ENCODE data around the gene ATP6V1G2.
"Not testable (repeated sequence)": the region's sequence is repeated elsewhere in the genome, so short reads cannot be mapped to it uniquely, and the experiment has no call there.

Gene ATP6V1G2

GRCh38 chr6:31568537-31568961 is 22.1 kb upstream of the ATP6V1G2 start:
- H3K36me3 Mint-ChIP-seq = peaks cover 8% of the 10 kb centered on the region
- no peaks in the 10 kb centered on the region for H3K27me3 Mint-ChIP-seq
- H3K27ac Mint-ChIP-seq = peak overlapping the region; percentile 99
- H3K4me1 Mint-ChIP-seq (ENCODE audit: low read depth) = peaks cover 77% of the 10 kb centered on the region
- no peaks in the 10 kb centered on the region for H3K9me3 Mint-ChIP-seq (ENCODE audit: low read depth)
- peak overlapping the region; percentile 81 for H3K4me3 Mint-ChIP-seq

- no peaks in the 10 kb centered on the region for H3K27me3 Mint-ChIP-seq
- H3K27ac Mint-ChIP-seq = peak overlapping the region; percentile 99
- peak overlapping the region; percentile 81 for H3K4me3 Mint-ChIP-seq
- peaks cover 78% of the 10 kb centered on the region for H3K4me1 Mint-ChIP-seq (ENCODE audit: low read depth)
- no peaks in the 10 kb centered on the region for H3K9me3 Mint-ChIP-seq (ENCODE audit: low read depth)
- H3K36me3 Mint-ChIP-seq = peaks cover 10% of the 10 kb centered on the region
Observed at GRCh38 chr6:31567531-31568370, 21.3 kb upstream of the ATP6V1G2 start.

- no peaks in the 10 kb centered on the region for H3K9me3 Mint-ChIP-seq (ENCODE audit: low read depth)
- H3K27ac Mint-ChIP-seq = peak overlapping the region; percentile 97
- peak overlapping the region; percentile 80 for H3K4me3 Mint-ChIP-seq
- H3K36me3 Mint-ChIP-seq = peaks cover 23% of the 10 kb centered on the region
- no peaks in the 10 kb centered on the region for H3K27me3 Mint-ChIP-seq
- peaks cover 89% of the 10 kb centered on the region for H3K4me1 Mint-ChIP-seq (ENCODE audit: low read depth)
Observed at GRCh38 chr6:31560697-31561058, 14.3 kb upstream of the ATP6V1G2 start.

GRCh38 chr6:31559958-31560696 is 13.7 kb upstream of the ATP6V1G2 start:
- Mint-ChIP-seq H3K27ac (peak overlapping the region; percentile 97), H3K4me1 (ENCODE audit: low read depth) (peaks cover 84% of the 10 kb centered on the region), H3K4me3 (peak overlapping the region; percentile 80), H3K27me3 (no peaks in the 10 kb centered on the region), H3K9me3 (ENCODE audit: low read depth) (no peaks in the 10 kb centered on the region), H3K36me3 (peaks cover 23% of the 10 kb centered on the region)

GRCh38 chr6:31559606-31559957 is 13.2 kb upstream of the ATP6V1G2 start:
- Mint-ChIP-seq H3K9me3 (ENCODE audit: low read depth) (no peaks in the 10 kb centered on the region), H3K4me1 (ENCODE audit: low read depth) (peaks cover 83% of the 10 kb centered on the region), H3K36me3 (peaks cover 20% of the 10 kb centered on the region), H3K27ac (peak overlapping the region; percentile 97), H3K27me3 (no peaks in the 10 kb centered on the region), H3K4me3 (peak overlapping the region; percentile 80)

GRCh38 chr6:31558631-31559500 is 12.5 kb upstream of the ATP6V1G2 start:
- peaks cover 19% of the 10 kb centered on the region for H3K36me3 Mint-ChIP-seq
- H3K27me3 Mint-ChIP-seq = no peaks in the 10 kb centered on the region
- H3K4me3 Mint-ChIP-seq = peak overlapping the region; percentile 80
- H3K27ac Mint-ChIP-seq = peak overlapping the region; percentile 97
- peaks cover 84% of the 10 kb centered on the region for H3K4me1 Mint-ChIP-seq (ENCODE audit: low read depth)
- no peaks in the 10 kb centered on the region for H3K9me3 Mint-ChIP-seq (ENCODE audit: low read depth)

GRCh38 chr6:31558318-31558625 is 11.9 kb upstream of the ATP6V1G2 start:
- H3K27ac Mint-ChIP-seq = peak overlapping the region; percentile 97
- peaks cover 16% of the 10 kb centered on the region for H3K36me3 Mint-ChIP-seq

GRCh38 chr6:31557443-31558317 is 11.3 kb upstream of the ATP6V1G2 start:
- peaks cover 72% of the 10 kb centered on the region for H3K4me1 Mint-ChIP-seq (ENCODE audit: low read depth)
- H3K9me3 Mint-ChIP-seq (ENCODE audit: low read depth) = no peaks in the 10 kb centered on the region
- H3K27me3 Mint-ChIP-seq = no peaks in the 10 kb centered on the region
- peaks cover 14% of the 10 kb centered on the region for H3K36me3 Mint-ChIP-seq
- H3K27ac Mint-ChIP-seq = peak overlapping the region; percentile 97
- H3K4me3 Mint-ChIP-seq = peak overlapping the region; percentile 63

More at GRCh38 chr6:31558318-31558625, 11.9 kb upstream of the ATP6V1G2 start:
- peak overlapping the region; percentile 80 for H3K4me3 Mint-ChIP-seq
- H3K9me3 Mint-ChIP-seq (ENCODE audit: low read depth) = no peaks in the 10 kb centered on the region
- no peaks in the 10 kb centered on the region for H3K27me3 Mint-ChIP-seq
- H3K4me1 Mint-ChIP-seq (ENCODE audit: low read depth) = peaks cover 78% of the 10 kb centered on the region

GRCh38 chr6:31556307-31556706 is 9.9 kb upstream of the ATP6V1G2 start:
- Mint-ChIP-seq H3K4me3 (no peak overlapping the region), H3K4me1 (ENCODE audit: low read depth) (peaks cover 63% of the 10 kb centered on the region), H3K36me3 (peaks cover 8% of the 10 kb centered on the region), H3K27ac (peak overlapping the region; percentile 72), H3K27me3 (no peaks in the 10 kb centered on the region), H3K9me3 (ENCODE audit: low read depth) (no peaks in the 10 kb centered on the region)

- peak overlapping the region; percentile 52 for H3K4me3 Mint-ChIP-seq
- H3K27ac Mint-ChIP-seq = peak overlapping the region; percentile 83
- H3K27me3 Mint-ChIP-seq; H3K9me3 Mint-ChIP-seq (ENCODE audit: low read depth); H3K36me3 Mint-ChIP-seq: not testable (repeated sequence)
- H3K4me1 Mint-ChIP-seq (ENCODE audit: low read depth) = peaks cover 43% of the 10 kb centered on the region
Observed at GRCh38 chr6:31551371-31551770, 5.0 kb upstream of the ATP6V1G2 start.

- peak overlapping the region; percentile 54 for H3K27ac Mint-ChIP-seq
- H3K27me3 Mint-ChIP-seq = no peaks in the 10 kb centered on the region
- H3K4me3 Mint-ChIP-seq = peak overlapping the region; percentile 31
- no peaks in the 10 kb centered on the region for H3K9me3 Mint-ChIP-seq (ENCODE audit: low read depth)
- peaks cover 29% of the 10 kb centered on the region for H3K4me1 Mint-ChIP-seq (ENCODE audit: low read depth)
- H3K36me3 Mint-ChIP-seq = peaks cover 2% of the 10 kb centered on the region
Observed at GRCh38 chr6:31548544-31548873, 2.1 kb upstream of the ATP6V1G2 start.

GRCh38 chr6:31547727-31548543 is 1.5 kb upstream of the ATP6V1G2 start:
- peak overlapping the region; percentile 93 for H3K27ac Mint-ChIP-seq
- peak overlapping the region; percentile 89 for H3K4me3 Mint-ChIP-seq
- no peaks in the 10 kb centered on the region for H3K9me3 Mint-ChIP-seq (ENCODE audit: low read depth)
- H3K4me1 Mint-ChIP-seq (ENCODE audit: low read depth) = peaks cover 34% of the 10 kb centered on the region
- peaks cover 2% of the 10 kb centered on the region for H3K36me3 Mint-ChIP-seq
- H3K27me3 Mint-ChIP-seq = no peaks in the 10 kb centered on the region

- H3K4me1 Mint-ChIP-seq (ENCODE audit: low read depth) = peaks cover 36% of the 10 kb centered on the region
Observed at GRCh38 chr6:31546958-31547726, 734 bp upstream of the ATP6V1G2 start, which contains the start of gene NFKBIL1. Gene NFKBIL1, plus strand, starts transcription at chr6:31547608. Its CDS starts 87 bp downstream, at chr6:31547695.

More at GRCh38 chr6:31546958-31547726, 734 bp upstream of the ATP6V1G2 start, which contains the start of gene NFKBIL1:
- H3K4me3 Mint-ChIP-seq = peak within 1 kb of the TSS; percentile 89
- H3K9me3 Mint-ChIP-seq (ENCODE audit: low read depth) = no peaks in the 10 kb centered on the region
- peak within 1 kb of the TSS; percentile 93 for H3K27ac Mint-ChIP-seq
- peaks cover 2% of the 10 kb centered on the region for H3K36me3 Mint-ChIP-seq
- no peaks in the 10 kb centered on the region for H3K27me3 Mint-ChIP-seq
